Mucosa of rectum (tissue), 2 donors: Measurements from ENCODE around the gene ETS1.
A peak's percentile ranks its signal among the peaks of the same experiment; 100 is the strongest.

Experiments used
- H3K27ac ChIP-seq, 2 donors: one replicate each; pipeline ENCODE4 v1.7.0; 2013; ENCODE audit warnings: inconsistent platforms in 2 of 2, low read depth in 2 of 2, low read length in 2 of 2
- H3K27me3 ChIP-seq, 2 donors: one replicate each; pipeline ENCODE4 v1.7.0; 2013; ENCODE audit warnings: low read length in 2 of 2; ENCODE audit not compliant: control insufficient read depth in 2 of 2, insufficient read depth in 2 of 2
- H3K36me3 ChIP-seq, 2 donors: one replicate each; pipeline ENCODE4 v1.7.0; 2013; ENCODE audit warnings: low read length in 2 of 2; ENCODE audit not compliant: control insufficient read depth in 2 of 2, insufficient read depth in 2 of 2
- H3K4me1 ChIP-seq, 2 donors: one replicate each; pipeline ENCODE4 v1.7.0; 2013; ENCODE audit warnings: low read length in 2 of 2, mild to moderate bottlenecking in 1 of 2; ENCODE audit not compliant: control insufficient read depth in 2 of 2, insufficient read depth in 2 of 2
- H3K4me3 ChIP-seq, 2 donors: one replicate each; pipeline ENCODE4 v1.7.0; 2013; ENCODE audit warnings: low read length in 2 of 2
- H3K9ac ChIP-seq, 2 donors: one replicate each; pipeline ENCODE4 v1.7.0; 2013; ENCODE audit warnings: low read length in 2 of 2, low read depth in 1 of 2, mild to moderate bottlenecking in 1 of 2
- H3K9me3 ChIP-seq, 2 donors: one replicate each; pipeline ENCODE4 v1.7.0; 2013; ENCODE audit warnings: low read length in 2 of 2; ENCODE audit not compliant: control insufficient read depth in 2 of 2
- donor health status: healthy.
- donor health status: Normal muscosa, but diverticular disease.

The ETS1 gene

DNA sequence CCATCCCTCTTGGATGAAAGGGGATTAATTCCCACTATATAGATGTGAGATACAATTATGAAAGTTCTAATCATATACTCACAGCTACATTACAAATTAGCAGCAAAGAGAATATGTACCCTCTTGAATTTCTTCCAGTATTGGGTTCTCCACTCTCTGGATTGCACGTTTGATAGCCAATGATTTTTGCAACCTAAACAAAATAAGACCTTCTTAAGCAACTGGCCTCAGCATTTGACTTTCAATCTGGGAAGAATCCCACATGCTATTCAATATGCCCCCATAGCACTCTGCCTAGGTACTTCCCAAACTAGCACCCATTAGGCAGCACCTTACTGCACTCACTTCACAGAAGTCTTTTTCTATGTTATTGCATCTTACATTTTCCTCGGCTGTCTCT lies 55.8 kb downstream of the ETS1 start:
- no peak overlapping the region for H3K9ac ChIP-seq
- peaks cover 0 to 6% of the 10 kb centered on the region in 2 donors for H3K4me1 ChIP-seq
- no peaks in the 10 kb centered on the region for H3K27me3 ChIP-seq
- no peak overlapping the region for H3K27ac ChIP-seq
- H3K4me3 ChIP-seq, result no peak overlapping the region
- no peaks in the 10 kb centered on the region for H3K36me3 ChIP-seq
- H3K9me3 ChIP-seq, result no peaks in the 10 kb centered on the region

DNA sequence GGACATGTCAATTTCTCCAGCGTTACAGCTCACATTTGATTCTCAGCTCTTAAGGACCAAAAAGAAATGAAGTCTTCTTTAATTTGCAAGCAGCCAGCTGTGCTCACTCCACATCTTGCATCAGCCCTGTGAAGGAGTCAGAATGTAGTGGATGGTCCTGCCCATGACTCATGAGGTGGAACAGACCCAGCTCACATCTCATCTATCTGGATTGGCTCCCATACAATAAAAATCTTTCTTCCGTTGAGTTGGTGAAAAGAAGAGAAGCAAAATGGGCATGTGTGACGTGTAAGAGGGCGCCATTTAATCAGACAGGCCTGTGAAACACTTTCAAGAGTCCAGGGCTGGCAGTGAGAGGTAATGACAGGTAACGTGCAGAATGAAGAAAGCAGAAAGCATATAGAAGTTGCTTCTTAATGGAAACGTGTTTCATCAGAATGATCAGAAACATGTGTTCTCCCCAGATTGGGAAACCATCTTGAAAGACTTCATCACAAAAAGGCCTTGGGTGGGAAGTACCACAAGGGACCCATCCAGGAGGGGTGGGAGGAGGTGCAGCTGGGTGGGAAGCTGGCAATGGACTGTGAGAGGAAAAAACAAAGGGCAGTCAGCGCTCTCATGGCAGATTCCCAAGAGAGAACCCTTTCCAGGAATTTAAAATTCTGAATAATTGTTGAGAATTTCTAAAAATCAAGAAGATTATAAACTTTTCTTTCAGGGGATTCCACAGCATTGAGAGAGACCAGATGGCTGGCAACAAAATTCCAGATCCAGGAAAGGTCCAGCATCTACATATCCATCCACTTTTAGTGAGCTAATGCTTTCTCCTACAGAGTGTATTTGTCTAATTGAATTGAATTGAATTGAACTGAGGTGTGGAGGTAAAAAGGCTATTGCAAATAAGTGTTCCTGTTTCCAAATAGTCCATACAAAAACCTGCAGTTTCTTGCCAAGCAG lies 57.0 kb downstream of the ETS1 start:
- H3K9ac ChIP-seq, result no peak overlapping the region
- no peaks in the 10 kb centered on the region for H3K9me3 ChIP-seq
- no peaks in the 10 kb centered on the region for H3K4me1 ChIP-seq
- H3K27me3 ChIP-seq, result no peaks in the 10 kb centered on the region
- no peak overlapping the region for H3K4me3 ChIP-seq
- no peak overlapping the region for H3K27ac ChIP-seq
- H3K36me3 ChIP-seq, result no peaks in the 10 kb centered on the region

DNA sequence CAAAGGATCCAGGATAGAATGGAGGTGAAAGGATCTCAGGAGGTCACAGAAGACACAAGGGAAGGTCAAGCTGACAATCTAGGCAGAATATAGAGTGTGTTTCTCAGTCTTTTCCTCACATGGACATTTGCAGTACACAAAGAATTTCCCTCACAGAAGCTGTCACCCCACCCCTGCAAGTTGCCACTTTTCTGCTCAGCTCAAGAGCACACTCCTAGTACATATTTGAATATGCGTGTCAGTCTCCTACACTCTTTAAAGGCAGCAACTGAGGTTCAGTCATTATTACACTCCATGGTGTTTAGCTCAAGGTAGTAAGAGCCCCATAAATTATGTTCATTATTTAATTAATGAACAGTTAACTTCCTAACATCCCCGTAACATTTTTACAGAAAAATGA lies 59.1 kb downstream of the ETS1 start:
- Histone ChIP-seq H3K9ac (no peak overlapping the region), H3K4me3 (no peak overlapping the region), H3K4me1 (peaks cover 3 to 10% of the 10 kb centered on the region in 2 donors), H3K36me3 (no peaks in the 10 kb centered on the region), H3K27me3 (no peaks in the 10 kb centered on the region), H3K27ac (no peak overlapping the region), H3K9me3 (no peaks in the 10 kb centered on the region)

DNA sequence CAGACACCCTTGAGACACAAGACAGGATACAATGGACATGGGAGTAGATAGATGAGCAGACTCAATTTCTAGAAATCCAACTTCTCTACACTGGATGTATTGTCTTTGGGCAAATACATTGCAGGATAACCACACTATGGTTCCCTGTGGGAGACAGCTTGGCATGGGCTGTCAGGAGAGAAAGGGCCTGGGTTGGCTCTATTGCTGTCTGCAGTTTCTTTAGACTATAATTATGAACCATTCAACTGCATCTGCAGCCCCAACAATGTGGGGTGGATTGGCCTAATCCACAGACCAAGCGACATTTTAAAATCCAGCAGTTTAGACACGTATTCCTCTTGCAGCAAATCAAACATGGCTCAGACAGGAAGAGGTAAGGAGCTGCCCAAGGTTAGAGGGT lies 60.3 kb downstream of the ETS1 start:
- Histone ChIP-seq H3K27ac (peak overlapping the region in 1 of 2 donors; percentile 18), H3K27me3 (no peaks in the 10 kb centered on the region), H3K36me3 (no peaks in the 10 kb centered on the region), H3K4me1 (peaks cover 9 to 10% of the 10 kb centered on the region in 2 donors), H3K4me3 (no peak overlapping the region), H3K9ac (no peak overlapping the region), H3K9me3 (no peaks in the 10 kb centered on the region)

DNA sequence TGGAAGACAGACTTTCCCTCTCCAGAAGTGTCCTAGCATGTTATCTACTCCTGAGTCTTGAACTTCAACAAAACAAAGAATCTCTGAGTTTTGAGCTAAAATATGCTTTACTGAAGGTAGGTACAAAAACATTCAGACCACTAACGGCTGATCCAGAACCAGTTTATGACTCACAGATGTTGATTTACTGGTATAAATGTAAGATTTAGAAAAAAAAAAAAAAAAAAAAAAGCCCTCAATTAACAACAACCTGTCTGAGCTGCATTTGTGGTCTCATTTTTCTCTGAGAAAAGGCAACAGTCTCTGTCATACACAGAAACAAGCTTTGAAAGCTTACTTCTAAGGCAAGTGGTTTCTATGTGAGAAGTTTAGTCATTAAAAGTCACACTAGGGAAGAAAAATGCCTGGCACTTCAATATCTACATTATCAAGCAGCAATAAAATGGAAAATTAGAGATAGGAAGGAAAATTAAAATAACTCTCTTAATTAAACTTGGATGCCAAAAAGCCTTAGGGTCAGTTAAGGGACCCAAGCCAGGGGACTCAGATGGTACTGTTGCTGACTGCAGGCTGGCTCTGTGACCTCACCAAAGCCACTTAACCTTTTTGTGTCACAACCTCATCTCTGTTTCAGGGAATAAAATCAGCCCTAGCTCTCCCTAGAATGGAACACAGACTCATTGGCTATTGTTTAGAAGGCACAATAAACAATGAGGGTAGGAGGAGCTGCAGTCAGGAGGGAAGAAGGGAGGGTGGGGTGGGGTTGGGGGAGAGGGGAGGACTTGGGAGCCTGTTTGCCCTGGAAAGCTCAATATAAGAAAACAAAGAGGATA lies 61.7 kb downstream of the ETS1 start:
- no peaks in the 10 kb centered on the region for H3K36me3 ChIP-seq
- no peaks in the 10 kb centered on the region for H3K27me3 ChIP-seq
- peak overlapping the region; percentile 20 to 61 for H3K27ac ChIP-seq
- H3K9me3 ChIP-seq, result no peaks in the 10 kb centered on the region
- H3K9ac ChIP-seq, result no peak overlapping the region
- H3K4me1 ChIP-seq, result peaks cover 11 to 12% of the 10 kb centered on the region in 2 donors
- no peak overlapping the region for H3K4me3 ChIP-seq

DNA sequence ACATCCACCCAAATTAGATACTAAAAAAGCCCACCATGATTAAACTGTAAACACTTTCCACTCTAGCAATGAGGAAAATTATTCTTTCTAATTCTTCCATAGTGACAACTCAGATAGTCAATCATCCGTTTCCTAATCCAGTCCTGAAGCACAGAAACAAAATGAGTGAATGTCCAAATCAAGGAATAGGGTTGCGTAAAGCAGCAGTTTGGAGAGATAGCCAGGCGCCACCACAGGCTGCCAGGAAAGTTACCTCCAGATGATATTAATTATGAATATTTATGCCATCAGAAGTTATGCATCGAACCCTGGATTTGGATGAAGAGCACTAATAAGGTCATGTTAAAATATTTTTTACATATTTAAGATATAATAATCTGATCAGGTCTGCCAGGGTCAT lies 63.2 kb downstream of the ETS1 start:
- Histone ChIP-seq H3K36me3 (no peaks in the 10 kb centered on the region), H3K4me3 (no peak overlapping the region), H3K9me3 (no peaks in the 10 kb centered on the region), H3K9ac (no peak overlapping the region), H3K4me1 (peaks cover 12 to 14% of the 10 kb centered on the region in 2 donors), H3K27ac (no peak overlapping the region), H3K27me3 (no peaks in the 10 kb centered on the region)

DNA sequence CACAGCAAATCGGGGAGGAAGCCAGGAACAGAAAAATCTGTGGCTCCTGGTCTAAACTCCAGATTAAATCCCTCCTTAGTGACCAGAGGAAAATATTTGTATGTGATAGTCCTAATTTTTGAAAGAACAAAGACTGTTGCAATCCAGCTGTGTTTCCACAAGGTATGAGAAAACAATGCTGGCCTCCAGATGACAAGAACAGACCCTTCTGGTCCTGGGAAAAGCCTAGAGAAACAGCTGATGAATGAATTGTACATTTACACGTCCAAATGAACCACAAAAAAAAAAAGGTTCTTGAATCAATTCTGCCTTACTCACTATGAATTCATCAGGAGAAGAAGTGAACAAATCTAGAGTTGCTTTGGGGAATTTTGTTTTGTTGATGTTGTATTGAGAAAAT lies 63.7 kb downstream of the ETS1 start:
- Histone ChIP-seq H3K4me3 (no peak overlapping the region), H3K27ac (peak overlapping the region; percentile 92 to 93), H3K36me3 (no peaks in the 10 kb centered on the region), H3K9me3 (no peaks in the 10 kb centered on the region), H3K27me3 (no peaks in the 10 kb centered on the region), H3K4me1 (peaks cover 12 to 14% of the 10 kb centered on the region in 2 donors), H3K9ac (no peak overlapping the region)

DNA sequence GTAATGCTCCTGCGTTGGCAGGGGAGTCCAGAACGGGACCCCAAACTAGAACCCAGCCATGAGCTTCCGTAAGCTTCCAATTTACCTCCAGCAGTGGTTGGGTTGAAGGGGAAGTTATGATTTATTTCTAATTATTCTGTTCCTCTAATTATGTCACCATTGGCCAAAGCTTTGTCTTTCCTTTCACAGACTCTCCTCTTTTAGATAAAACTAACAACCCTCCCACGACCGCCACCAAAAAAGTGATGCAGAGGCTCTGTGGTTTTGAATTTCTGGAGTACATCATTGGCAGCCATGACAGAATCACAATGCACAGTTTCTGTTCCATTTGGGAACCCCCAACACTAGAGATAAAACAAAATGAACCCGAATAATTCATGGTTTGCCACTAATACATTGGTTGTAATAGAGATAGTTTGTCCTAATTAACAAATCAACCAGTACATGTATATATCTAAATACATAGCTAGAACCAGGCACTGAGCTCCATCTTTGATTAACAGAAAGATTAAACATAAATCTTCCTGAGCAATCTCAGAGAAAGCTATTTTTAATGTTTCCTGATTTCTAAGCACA lies 64.3 kb downstream of the ETS1 start:
- H3K4me3 ChIP-seq, result peak overlapping the region; percentile 87 to 91
- peaks cover 14 to 15% of the 10 kb centered on the region in 2 donors for H3K4me1 ChIP-seq
- H3K36me3 ChIP-seq, result no peaks in the 10 kb centered on the region
- H3K27me3 ChIP-seq, result no peaks in the 10 kb centered on the region
- no peaks in the 10 kb centered on the region for H3K9me3 ChIP-seq
- H3K27ac ChIP-seq, result peak overlapping the region; percentile 92 to 93
- H3K9ac ChIP-seq, result peak overlapping the region; percentile 87 to 94

DNA sequence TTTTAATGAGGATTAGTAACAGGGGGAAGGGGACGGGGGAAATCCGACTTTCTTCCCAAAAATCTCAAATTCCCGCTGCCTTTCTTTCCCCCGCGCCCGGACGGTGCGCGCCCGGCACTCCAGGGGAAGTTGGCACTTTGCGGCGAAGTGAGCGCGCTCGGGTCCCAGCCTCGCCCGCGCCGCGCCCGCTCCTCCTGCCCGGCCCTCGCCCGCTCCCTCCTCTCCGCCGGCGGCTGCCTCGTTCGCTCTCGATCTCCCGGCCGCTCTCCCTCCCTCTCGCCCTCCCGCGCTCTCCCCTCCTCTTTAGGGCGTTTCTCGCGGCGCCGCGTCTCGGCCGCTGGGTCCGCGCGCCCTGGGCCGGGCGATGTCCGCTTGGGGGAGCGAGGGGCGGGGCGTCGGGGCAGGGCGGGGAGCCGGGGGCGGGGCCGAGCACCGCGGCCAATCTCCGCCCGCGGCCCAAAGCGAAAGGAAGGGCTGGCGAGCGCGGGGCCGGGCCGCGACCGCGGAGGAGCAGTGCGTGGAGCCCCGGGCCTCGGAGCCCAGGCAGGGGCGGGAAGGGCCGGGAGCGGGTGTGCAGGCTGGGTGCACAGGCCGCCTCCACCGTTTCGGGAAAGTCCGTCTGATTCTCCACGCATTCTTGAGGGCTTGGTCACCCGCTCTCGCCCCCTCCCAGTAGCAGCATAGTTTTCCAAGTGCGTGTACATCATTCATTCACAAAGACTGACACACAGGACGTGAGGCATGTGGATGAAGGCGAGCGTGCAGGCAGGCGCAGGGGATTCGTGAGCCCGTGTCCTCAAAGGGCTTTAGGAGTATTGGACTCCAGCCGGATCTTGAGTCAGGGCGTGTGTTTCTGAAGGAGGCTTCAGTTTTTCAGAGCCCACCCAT lies 65.1 kb downstream of the ETS1 start:
- peak overlapping the region; percentile 94 to 98 for H3K9ac ChIP-seq
- peak overlapping the region; percentile 88 to 92 for H3K4me3 ChIP-seq
- peaks cover 14 to 20% of the 10 kb centered on the region in 2 donors for H3K4me1 ChIP-seq
- H3K36me3 ChIP-seq, result no peaks in the 10 kb centered on the region
- no peaks in the 10 kb centered on the region for H3K27me3 ChIP-seq
- no peaks in the 10 kb centered on the region for H3K9me3 ChIP-seq
- H3K27ac ChIP-seq, result peak overlapping the region; percentile 92 to 93
